K562 (cell line): ENCODE data around the gene CCDC183. TPM values are rescaled to one million over a fixed set of nuclear protein-coding genes. Genes with fewer than 3 reads are reported as not detected.

Experiments
- BRF1 ChIP-seq: IDR thresholded peaks from 3 replicates; pipeline ENCODE4 v1.6.1; 2011; ENCODE audit warnings: borderline replicate concordance, mild to moderate bottlenecking; ENCODE audit not compliant: insufficient read length; ENCODE audit errors: extremely low read depth
- CREBBP ChIP-seq: IDR thresholded peaks from one replicate; pipeline ENCODE4 v1.6.1; 2012; ENCODE audit warnings: low read depth, mild to moderate bottlenecking, control low read depth, inconsistent platforms, low read length
- FOSL1 ChIP-seq: fragments of 200-800 bp; sonication (Bioruptor generic); conservative IDR thresholded peaks from 2 replicates; pipeline ENCODE4 v1.6.1; 2016; ENCODE audit warnings: missing genetic modification characterization, missing compliant biosample characterization
- L3MBTL2 ChIP-seq: fragments of 450-650 bp; IDR thresholded peaks from 2 replicates; pipeline ENCODE4 v1.6.1; 2016; ENCODE audit warnings: mild to moderate bottlenecking, moderate library complexity
- MYNN ChIP-seq, 2 experiments: sonication (generic); formaldehyde crosslinking in 1 of 2; IDR thresholded peaks; 2 replicates each; pipeline versions ENCODE4 v1.5.0 to v1.6.1; 2016 to 2020; ENCODE audit warnings: antibody characterized with exemption in 1 of 2, missing genetic modification reagents in 1 of 2
- OTX1 ChIP-seq: fragments of 450-650 bp; formaldehyde crosslinking; IDR thresholded peaks from 2 replicates; pipeline ENCODE4 v1.4.0; 2022; ENCODE audit warnings: mild to moderate bottlenecking
- TAF1 ChIP-seq: IDR thresholded peaks from 2 replicates; pipeline ENCODE4 v1.6.1; 2011; ENCODE audit warnings: mild to moderate bottlenecking, low read length, moderate library complexity; ENCODE audit not compliant: insufficient read depth, control insufficient read depth, severe bottlenecking; ENCODE audit errors: extremely low read depth
- ZBTB1 ChIP-seq: sonication (generic); formaldehyde crosslinking; IDR thresholded peaks from 2 replicates; pipeline ENCODE4 v1.8.1; 2023; ENCODE audit warnings: missing genetic modification reagents, low read depth, mild to moderate bottlenecking, borderline replicate concordance
- ZNF316 ChIP-seq: fragments of 450-650 bp; IDR thresholded peaks from 2 replicates; pipeline ENCODE4 v1.6.1; 2016
- ZNF77 ChIP-seq: fragments of 250-450 bp; sonication (Bioruptor Pico); IDR thresholded peaks from 2 replicates; pipeline ENCODE4 v1.5.0; 2020
- polyA plus RNA-seq, 8 experiments: library from polyadenylated mRNA; depleted of rRNA in 4 of 8; stranded (reverse) in 5 of 8; unstranded in 3 of 8; fragments of >200 nt; fragmentation: Nextera tagmentation in 2 of 8; fragmentation: Illumina TruSeq in 1 of 8; extraction: Ambion mirVana in 2 of 8; extraction: Trizol in 1 of 8; gene quantifications; 2 replicates each; pipeline versions ENCODE4 v1.2.1 to v1.2.3, GENCODE V29; 2011 to 2014; ENCODE audit warnings: inconsistent platforms in 1 of 8, missing spikeins in 1 of 8
- total RNA-seq, 7 experiments: library from RNA; depleted of rRNA in 6 of 7; stranded (reverse); fragments of >200 nt in 6 of 7; fragmentation: Illumina TruSeq in 2 of 7; extraction: Trizol in 2 of 7; gene quantifications; 2 replicates each; pipeline versions ENCODE4 v1.2.1 to v1.2.3, GENCODE V29; 2011 to 2021; ENCODE audit warnings: low replicate concordance in 1 of 7
- TF ChIP-seq, protein P1 (sequence below): fragments of 450-650 bp; IDR thresholded peaks from 2 replicates; pipeline ENCODE4 v1.6.1; 2016; ENCODE audit warnings: borderline replicate concordance
- TF ChIP-seq, protein P2 (sequence below): sonication (generic); formaldehyde crosslinking; IDR thresholded peaks from 2 replicates; pipeline ENCODE4 v1.8.0; 2023; ENCODE audit warnings: mild to moderate bottlenecking, missing genetic modification reagents
- TF ChIP-seq, protein P3 (sequence below): fragments of 450-650 bp; IDR thresholded peaks from 2 replicates; pipeline ENCODE4 v1.6.1; 2017; ENCODE audit warnings: antibody characterized with exemption
- TF ChIP-seq, protein P4 (sequence below), 2 experiments: fragments of 450-650 bp; conservative IDR thresholded peaks; 2 replicates each; pipeline ENCODE4 v1.6.1; 2017; ENCODE audit warnings: mild to moderate bottlenecking in 2 of 2, moderate library complexity in 2 of 2

CCDC183 gene
- total and polyA plus RNA-seq, 9 of the 15 experiments (the other 6 are each of a cell fraction or from before 2014, with no cell fraction given) = 0.21 to 0.60 (median 0.29) TPM; not detected in 4

DNA sequence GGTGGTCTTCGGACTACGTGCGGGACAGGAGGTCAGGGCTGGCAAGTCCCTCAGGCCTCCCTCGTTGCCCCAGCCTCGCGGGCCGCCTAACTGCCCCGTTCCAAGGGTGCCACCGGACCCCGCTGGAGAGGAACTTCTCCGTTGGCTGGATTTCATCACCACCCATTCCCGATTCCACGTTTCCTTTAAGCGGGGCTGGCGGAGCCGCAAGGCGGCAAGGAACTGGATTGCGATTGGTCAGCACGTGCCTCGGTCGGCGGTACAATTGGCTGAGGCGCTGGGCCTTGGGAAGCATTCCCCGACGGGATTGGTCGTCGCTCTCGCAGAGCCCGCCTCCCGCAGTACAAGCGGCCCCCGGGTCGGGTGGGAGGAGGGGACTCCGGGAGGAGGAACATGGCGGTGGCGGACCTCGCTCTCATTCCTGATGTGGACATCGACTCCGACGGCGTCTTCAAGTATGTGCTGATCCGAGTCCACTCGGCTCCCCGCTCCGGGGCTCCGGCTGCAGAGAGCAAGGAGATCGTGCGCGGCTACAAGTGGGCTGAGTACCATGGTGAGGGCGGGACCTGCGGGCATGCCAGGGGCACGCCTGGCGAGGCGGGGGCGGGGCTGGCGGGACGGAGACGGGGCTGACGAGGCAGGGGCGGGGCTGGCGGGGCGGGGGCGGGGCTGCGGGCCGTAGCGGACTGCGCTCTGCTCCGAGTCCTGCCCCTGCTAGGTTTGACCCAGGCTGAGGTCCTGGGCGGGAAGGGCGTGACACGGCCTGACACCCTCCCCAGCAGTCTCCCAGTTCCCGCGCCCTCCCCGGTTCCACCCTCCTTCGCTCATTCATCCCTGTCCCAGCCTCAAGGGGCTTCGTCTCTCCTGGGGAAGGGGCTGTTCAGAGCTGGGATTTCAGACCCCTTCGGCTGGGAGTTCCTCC is 53.2 kb downstream of the CCDC183 start, which contains the start of gene PHPT1 (continued):
- TF ChIP-seq, protein P1, sequence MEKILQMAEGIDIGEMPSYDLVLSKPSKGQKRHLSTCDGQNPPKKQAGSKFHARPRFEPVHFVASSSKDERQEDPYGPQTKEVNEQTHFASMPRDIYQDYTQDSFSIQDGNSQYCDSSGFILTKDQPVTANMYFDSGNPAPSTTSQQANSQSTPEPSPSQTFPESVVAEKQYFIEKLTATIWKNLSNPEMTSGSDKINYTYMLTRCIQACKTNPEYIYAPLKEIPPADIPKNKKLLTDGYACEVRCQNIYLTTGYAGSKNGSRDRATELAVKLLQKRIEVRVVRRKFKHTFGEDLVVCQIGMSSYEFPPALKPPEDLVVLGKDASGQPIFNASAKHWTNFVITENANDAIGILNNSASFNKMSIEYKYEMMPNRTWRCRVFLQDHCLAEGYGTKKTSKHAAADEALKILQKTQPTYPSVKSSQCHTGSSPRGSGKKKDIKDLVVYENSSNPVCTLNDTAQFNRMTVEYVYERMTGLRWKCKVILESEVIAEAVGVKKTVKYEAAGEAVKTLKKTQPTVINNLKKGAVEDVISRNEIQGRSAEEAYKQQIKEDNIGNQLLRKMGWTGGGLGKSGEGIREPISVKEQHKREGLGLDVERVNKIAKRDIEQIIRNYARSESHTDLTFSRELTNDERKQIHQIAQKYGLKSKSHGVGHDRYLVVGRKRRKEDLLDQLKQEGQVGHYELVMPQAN = peak; percentile 69; the same call in 1 of the 2 replicates
- no peak for TF ChIP-seq ZBTB1 (CRISPR knock-in tag)
- TF ChIP-seq, protein P2, sequence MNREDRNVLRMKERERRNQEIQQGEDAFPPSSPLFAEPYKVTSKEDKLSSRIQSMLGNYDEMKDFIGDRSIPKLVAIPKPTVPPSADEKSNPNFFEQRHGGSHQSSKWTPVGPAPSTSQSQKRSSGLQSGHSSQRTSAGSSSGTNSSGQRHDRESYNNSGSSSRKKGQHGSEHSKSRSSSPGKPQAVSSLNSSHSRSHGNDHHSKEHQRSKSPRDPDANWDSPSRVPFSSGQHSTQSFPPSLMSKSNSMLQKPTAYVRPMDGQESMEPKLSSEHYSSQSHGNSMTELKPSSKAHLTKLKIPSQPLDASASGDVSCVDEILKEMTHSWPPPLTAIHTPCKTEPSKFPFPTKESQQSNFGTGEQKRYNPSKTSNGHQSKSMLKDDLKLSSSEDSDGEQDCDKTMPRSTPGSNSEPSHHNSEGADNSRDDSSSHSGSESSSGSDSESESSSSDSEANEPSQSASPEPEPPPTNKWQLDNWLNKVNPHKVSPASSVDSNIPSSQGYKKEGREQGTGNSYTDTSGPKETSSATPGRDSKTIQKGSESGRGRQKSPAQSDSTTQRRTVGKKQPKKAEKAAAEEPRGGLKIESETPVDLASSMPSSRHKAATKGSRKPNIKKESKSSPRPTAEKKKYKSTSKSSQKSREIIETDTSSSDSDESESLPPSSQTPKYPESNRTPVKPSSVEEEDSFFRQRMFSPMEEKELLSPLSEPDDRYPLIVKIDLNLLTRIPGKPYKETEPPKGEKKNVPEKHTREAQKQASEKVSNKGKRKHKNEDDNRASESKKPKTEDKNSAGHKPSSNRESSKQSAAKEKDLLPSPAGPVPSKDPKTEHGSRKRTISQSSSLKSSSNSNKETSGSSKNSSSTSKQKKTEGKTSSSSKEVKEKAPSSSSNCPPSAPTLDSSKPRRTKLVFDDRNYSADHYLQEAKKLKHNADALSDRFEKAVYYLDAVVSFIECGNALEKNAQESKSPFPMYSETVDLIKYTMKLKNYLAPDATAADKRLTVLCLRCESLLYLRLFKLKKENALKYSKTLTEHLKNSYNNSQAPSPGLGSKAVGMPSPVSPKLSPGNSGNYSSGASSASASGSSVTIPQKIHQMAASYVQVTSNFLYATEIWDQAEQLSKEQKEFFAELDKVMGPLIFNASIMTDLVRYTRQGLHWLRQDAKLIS (CRISPR knock-in tag) = peak; percentile 55; the same call in 1 of the 2 replicates
- no peak; the same call in 1 of the 2 replicates for TF ChIP-seq FOSL1 (tag)
- TF ChIP-seq TAF1 = peak; percentile 51
- TF ChIP-seq, protein P3, sequence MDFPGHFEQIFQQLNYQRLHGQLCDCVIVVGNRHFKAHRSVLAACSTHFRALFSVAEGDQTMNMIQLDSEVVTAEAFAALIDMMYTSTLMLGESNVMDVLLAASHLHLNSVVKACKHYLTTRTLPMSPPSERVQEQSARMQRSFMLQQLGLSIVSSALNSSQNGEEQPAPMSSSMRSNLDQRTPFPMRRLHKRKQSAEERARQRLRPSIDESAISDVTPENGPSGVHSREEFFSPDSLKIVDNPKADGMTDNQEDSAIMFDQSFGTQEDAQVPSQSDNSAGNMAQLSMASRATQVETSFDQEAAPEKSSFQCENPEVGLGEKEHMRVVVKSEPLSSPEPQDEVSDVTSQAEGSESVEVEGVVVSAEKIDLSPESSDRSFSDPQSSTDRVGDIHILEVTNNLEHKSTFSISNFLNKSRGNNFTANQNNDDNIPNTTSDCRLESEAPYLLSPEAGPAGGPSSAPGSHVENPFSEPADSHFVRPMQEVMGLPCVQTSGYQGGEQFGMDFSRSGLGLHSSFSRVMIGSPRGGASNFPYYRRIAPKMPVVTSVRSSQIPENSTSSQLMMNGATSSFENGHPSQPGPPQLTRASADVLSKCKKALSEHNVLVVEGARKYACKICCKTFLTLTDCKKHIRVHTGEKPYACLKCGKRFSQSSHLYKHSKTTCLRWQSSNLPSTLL = no peak
- TF ChIP-seq CREBBP = no peak
- TF ChIP-seq, protein P4, sequence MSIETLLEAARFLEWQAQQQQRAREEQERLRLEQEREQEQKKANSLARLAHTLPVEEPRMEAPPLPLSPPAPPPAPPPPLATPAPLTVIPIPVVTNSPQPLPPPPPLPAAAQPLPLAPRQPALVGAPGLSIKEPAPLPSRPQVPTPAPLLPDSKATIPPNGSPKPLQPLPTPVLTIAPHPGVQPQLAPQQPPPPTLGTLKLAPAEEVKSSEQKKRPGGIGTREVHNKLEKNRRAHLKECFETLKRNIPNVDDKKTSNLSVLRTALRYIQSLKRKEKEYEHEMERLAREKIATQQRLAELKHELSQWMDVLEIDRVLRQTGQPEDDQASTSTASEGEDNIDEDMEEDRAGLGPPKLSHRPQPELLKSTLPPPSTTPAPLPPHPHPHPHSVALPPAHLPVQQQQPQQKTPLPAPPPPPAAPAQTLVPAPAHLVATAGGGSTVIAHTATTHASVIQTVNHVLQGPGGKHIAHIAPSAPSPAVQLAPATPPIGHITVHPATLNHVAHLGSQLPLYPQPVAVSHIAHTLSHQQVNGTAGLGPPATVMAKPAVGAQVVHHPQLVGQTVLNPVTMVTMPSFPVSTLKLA (conservative IDR thresholded peaks at IDR 0.05) = peak; percentile 87 to 93
- peak; percentile 90 for TF ChIP-seq MYNN (IDR thresholded peaks at IDR 0.05)
- TF ChIP-seq MYNN (CRISPR knock-in tag; IDR thresholded peaks at IDR 0.05) = no peak
- no peak for TF ChIP-seq ZNF316
- no peak for TF ChIP-seq ZNF77 (CRISPR knock-in tag)
- TF ChIP-seq L3MBTL2 = peak; percentile 59
- no peak for TF ChIP-seq OTX1 (CRISPR knock-in tag)
- no peak for TF ChIP-seq BRF1
